ENCODE data around the gene RAB17. TPM values are rescaled to one million over a fixed set of nuclear protein-coding genes. Genes with fewer than 3 reads are reported as not detected.

Gene RAB17
- total RNA-seq, 1 experiment from 2014 or later = 60.9 TPM

- POLR2A ChIA-PET = no interaction called here
- Histone ChIP-seq H3K36me3 (ENCODE audit: control insufficient read depth, insufficient read depth, low read length) (no peaks in the 10 kb centered on the region), H3K4me3 (ENCODE audit: low read depth, low read length) (no peak overlapping the region), H3K4me1 (peaks cover 53% of the 10 kb centered on the region), H3K27me3 (replicated peaks; ENCODE audit: control insufficient read depth, insufficient read depth, low read length) (no peaks in the 10 kb centered on the region), H3K9me3 (no peaks in the 10 kb centered on the region)
- no peaks in the 10 kb centered on the region for H3K27me3 Mint-ChIP-seq (ENCODE audit: insufficient read depth, unreplicated experiment)
- DNase-seq = no peak
- BruUV-seq (replicated peaks) = no TSS peak
- H3K27ac Mint-ChIP-seq (ENCODE audit: unreplicated experiment) = no peak overlapping the region
- peaks cover 30% of the 10 kb centered on the region for H3K4me1 Mint-ChIP-seq (ENCODE audit: low read depth, unreplicated experiment)
- intact Hi-C loops (cut with micrococcal nuclease; ENCODE audit: unreplicated experiment) = no loop called here
- H3K9me3 Mint-ChIP-seq (ENCODE audit: unreplicated experiment) = no peaks in the 10 kb centered on the region
- H3K36me3 Mint-ChIP-seq (ENCODE audit: insufficient read depth, unreplicated experiment) = peaks cover 3% of the 10 kb centered on the region
- TF ChIP-seq CTCF (IDR thresholded peaks at IDR 0.05; ENCODE audit: insufficient read depth in 1 of 2, low read depth in 1 of 2, low read length in 1 of 2, severe bottlenecking in 1 of 2, unreplicated experiment in 1 of 2) = no peak
- no peak overlapping the region for H3K4me3 Mint-ChIP-seq (ENCODE audit: unreplicated experiment)
- CTCF ChIA-PET = no interaction called here
Observed at GRCh38 chr2:237600205-237600846, 9.8 kb upstream of the RAB17 start.

GRCh38 chr2:237599465-237600110, 9.1 kb upstream of the RAB17 start:
- CTCF ChIA-PET = no interaction called here
- no peaks in the 10 kb centered on the region for H3K27me3 Mint-ChIP-seq (ENCODE audit: insufficient read depth, unreplicated experiment)
- H3K4me1 Mint-ChIP-seq (ENCODE audit: low read depth, unreplicated experiment) = peaks cover 37% of the 10 kb centered on the region
- H3K36me3 ChIP-seq (ENCODE audit: control insufficient read depth, insufficient read depth, low read length) = no peaks in the 10 kb centered on the region
- no peaks in the 10 kb centered on the region for H3K27me3 ChIP-seq (replicated peaks; ENCODE audit: control insufficient read depth, insufficient read depth, low read length)
- no peaks in the 10 kb centered on the region for H3K9me3 Mint-ChIP-seq (ENCODE audit: unreplicated experiment)
- intact Hi-C loops (cut with micrococcal nuclease; ENCODE audit: unreplicated experiment) = loop anchor here (10.0 kb wide), 1 partner anchor 95 kb away; no protein-coding TSS in a partner anchor
- no peaks in the 10 kb centered on the region for H3K9me3 ChIP-seq
- no peak for TF ChIP-seq CTCF (IDR thresholded peaks at IDR 0.05; ENCODE audit: insufficient read depth in 1 of 2, low read depth in 1 of 2, low read length in 1 of 2, severe bottlenecking in 1 of 2, unreplicated experiment in 1 of 2)
- H3K27ac Mint-ChIP-seq (ENCODE audit: unreplicated experiment) = no peak overlapping the region
- DNase-seq = no peak
- H3K4me1 ChIP-seq = peaks cover 58% of the 10 kb centered on the region
- no peak overlapping the region for H3K4me3 Mint-ChIP-seq (ENCODE audit: unreplicated experiment)
- H3K4me3 ChIP-seq (ENCODE audit: low read depth, low read length) = no peak overlapping the region
- BruUV-seq (replicated peaks) = no TSS peak
- H3K36me3 Mint-ChIP-seq (ENCODE audit: insufficient read depth, unreplicated experiment) = peaks cover 10% of the 10 kb centered on the region
- POLR2A ChIA-PET = no interaction called here

GRCh38 chr2:237598468-237599208, 8.1 kb upstream of the RAB17 start:
- Mint-ChIP-seq H3K4me1 (ENCODE audit: low read depth, unreplicated experiment) (peaks cover 45% of the 10 kb centered on the region), H3K4me3 (ENCODE audit: unreplicated experiment) (no peak overlapping the region), H3K36me3 (ENCODE audit: insufficient read depth, unreplicated experiment) (peaks cover 12% of the 10 kb centered on the region), H3K27me3 (ENCODE audit: insufficient read depth, unreplicated experiment) (no peaks in the 10 kb centered on the region), H3K27ac (ENCODE audit: unreplicated experiment) (no peak overlapping the region), H3K9me3 (ENCODE audit: unreplicated experiment) (no peaks in the 10 kb centered on the region)
- Histone ChIP-seq H3K27me3 (replicated peaks; ENCODE audit: control insufficient read depth, insufficient read depth, low read length) (no peaks in the 10 kb centered on the region), H3K36me3 (ENCODE audit: control insufficient read depth, insufficient read depth, low read length) (no peaks in the 10 kb centered on the region), H3K9me3 (no peaks in the 10 kb centered on the region), H3K4me3 (ENCODE audit: low read depth, low read length) (no peak overlapping the region), H3K4me1 (peaks cover 65% of the 10 kb centered on the region)
- no peak for TF ChIP-seq CTCF (IDR thresholded peaks at IDR 0.05; ENCODE audit: insufficient read depth in 1 of 2, low read depth in 1 of 2, low read length in 1 of 2, severe bottlenecking in 1 of 2, unreplicated experiment in 1 of 2)
- POLR2A ChIA-PET = no interaction called here
- intact Hi-C loops (cut with micrococcal nuclease; ENCODE audit: unreplicated experiment) = loop anchor here (10.0 kb wide), 1 partner anchor 96 kb away; no protein-coding TSS in a partner anchor
- CTCF ChIA-PET = no interaction called here
- DNase-seq = no peak
- no TSS peak for BruUV-seq (replicated peaks)
